Measurements from ENCODE around the gene CDH8.

GRCh38 chr16:61945511-61945910, 90.7 kb downstream of the CDH8 start:
- TF ChIP-seq, protein P1, sequence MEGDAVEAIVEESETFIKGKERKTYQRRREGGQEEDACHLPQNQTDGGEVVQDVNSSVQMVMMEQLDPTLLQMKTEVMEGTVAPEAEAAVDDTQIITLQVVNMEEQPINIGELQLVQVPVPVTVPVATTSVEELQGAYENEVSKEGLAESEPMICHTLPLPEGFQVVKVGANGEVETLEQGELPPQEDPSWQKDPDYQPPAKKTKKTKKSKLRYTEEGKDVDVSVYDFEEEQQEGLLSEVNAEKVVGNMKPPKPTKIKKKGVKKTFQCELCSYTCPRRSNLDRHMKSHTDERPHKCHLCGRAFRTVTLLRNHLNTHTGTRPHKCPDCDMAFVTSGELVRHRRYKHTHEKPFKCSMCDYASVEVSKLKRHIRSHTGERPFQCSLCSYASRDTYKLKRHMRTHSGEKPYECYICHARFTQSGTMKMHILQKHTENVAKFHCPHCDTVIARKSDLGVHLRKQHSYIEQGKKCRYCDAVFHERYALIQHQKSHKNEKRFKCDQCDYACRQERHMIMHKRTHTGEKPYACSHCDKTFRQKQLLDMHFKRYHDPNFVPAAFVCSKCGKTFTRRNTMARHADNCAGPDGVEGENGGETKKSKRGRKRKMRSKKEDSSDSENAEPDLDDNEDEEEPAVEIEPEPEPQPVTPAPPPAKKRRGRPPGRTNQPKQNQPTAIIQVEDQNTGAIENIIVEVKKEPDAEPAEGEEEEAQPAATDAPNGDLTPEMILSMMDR (IDR thresholded peaks at IDR 0.05) = no peak
- no peak for TF ChIP-seq ZNF232 (CRISPR knock-in tag; IDR thresholded peaks at IDR 0.05)
- TF ChIP-seq ESRRA (CRISPR knock-in tag; IDR thresholded peaks at IDR 0.05; ENCODE audit: borderline replicate concordance) = no peak
- TF ChIP-seq, protein P2, sequence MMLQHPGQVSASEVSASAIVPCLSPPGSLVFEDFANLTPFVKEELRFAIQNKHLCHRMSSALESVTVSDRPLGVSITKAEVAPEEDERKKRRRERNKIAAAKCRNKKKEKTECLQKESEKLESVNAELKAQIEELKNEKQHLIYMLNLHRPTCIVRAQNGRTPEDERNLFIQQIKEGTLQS (CRISPR knock-in tag; conservative IDR thresholded peaks at IDR 0.05) = no peak
- no peak for TF ChIP-seq CREB1 (CRISPR knock-in tag; IDR thresholded peaks at IDR 0.05)
- no peak for TF ChIP-seq SP1 (CRISPR knock-in tag; conservative IDR thresholded peaks at IDR 0.05)
